ENCODE measurements around the gene SHROOM1. TPM values are rescaled to one million over a fixed set of nuclear protein-coding genes. Genes with fewer than 3 reads are reported as not detected.

Gene SHROOM1
- total RNA-seq, 1 donor from 2014 or later: 0.47 TPM

DNA sequence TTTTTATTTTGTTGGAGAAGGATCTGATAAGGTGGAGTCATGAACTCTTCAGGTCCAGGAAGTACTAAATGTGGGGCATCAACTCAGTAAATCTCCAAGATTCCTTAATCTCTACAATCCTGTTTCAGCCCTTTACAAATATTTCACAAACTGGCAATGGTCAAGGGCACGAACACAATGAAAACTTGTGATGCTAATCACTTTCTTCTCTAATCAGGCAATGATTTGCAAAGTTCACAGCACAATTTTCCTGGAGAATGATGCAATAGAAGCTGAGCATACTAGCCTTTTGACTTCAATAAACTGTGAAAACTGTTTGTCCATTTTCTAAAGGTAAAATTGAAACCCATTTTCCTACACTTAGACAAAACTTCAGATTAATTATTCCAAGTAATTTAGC is 18.9 kb upstream of the SHROOM1 start:
- no peak for DNase-seq

DNA sequence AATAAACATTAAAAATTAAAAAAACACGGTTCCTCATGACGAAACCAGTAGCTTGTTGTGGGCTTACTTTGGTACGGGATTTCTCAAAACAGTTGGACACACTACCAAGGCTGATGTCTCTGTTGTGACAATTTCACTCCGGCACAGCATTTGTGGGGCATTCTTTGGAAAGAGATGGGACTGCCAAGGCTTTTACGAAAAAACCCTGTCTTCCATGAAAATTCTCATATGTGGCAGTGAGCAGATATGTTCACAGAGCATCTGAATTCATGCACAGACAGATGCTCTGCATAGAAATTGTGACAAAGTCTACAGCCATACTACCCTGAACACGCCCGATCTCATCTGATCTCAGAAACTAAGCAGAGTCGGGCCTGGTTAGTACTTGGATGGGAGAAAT is 17.8 kb upstream of the SHROOM1 start:
- no peak for DNase-seq

DNA sequence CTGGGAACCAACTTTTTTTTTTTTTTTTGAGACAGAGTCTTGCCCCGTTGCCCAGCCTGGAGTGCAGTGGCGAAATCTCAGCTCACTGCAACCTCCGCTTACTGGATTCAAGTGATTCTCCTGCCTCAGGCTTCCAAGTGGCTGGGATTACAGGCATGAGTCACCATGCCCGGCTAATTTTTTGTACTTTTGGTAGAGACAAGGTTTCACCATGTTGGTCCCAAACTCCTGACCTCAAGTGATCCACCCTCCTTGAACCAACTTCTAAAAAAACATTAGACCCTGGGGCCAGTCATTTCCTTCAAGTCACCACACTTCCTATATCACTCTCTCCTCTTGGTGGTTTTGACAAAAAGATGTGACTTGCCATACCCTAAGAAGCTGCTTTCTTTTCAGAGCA is 10.9 kb upstream of the SHROOM1 start:
- no peak for DNase-seq

DNA sequence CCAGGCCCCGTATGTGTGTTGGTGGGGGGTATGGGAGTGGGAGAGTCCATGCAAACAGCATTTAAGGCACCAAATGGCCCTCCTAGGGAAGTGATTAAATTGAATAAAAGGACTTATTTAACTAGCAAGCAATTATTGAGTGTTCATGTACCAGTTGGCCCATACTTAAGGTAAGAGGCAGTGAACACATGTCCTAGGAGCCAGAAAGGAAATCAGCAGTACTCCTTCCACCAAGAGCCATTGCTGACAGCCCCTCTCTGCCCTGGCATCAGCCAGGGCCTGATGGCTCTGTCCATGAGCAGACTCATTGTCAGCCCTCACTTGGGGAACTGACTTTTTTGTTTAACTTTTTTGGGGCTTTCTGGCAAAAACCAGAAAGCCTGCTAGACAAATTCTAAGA is 10.4 kb upstream of the SHROOM1 start:
- DNase-seq: no peak

DNA sequence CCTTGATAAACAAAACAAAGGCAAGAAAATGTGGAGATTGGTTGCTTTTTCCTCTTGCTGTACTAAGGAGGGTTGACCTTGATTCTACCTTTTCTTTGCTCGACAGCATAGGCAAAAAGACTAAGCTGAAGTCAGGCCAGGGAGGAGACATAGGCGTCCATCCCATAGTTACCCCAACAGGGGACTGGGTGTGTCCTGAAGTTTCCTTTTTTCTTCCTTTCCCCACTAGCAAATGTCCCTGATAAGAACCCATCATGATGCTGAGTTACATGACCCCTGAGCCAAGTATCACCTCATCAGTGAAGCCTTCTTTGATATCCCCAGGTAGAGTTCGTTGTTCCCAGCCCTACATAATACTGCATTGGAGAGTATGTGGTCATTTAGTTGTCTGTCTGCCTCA is 9.9 kb upstream of the SHROOM1 start:
- no peak for DNase-seq

DNA sequence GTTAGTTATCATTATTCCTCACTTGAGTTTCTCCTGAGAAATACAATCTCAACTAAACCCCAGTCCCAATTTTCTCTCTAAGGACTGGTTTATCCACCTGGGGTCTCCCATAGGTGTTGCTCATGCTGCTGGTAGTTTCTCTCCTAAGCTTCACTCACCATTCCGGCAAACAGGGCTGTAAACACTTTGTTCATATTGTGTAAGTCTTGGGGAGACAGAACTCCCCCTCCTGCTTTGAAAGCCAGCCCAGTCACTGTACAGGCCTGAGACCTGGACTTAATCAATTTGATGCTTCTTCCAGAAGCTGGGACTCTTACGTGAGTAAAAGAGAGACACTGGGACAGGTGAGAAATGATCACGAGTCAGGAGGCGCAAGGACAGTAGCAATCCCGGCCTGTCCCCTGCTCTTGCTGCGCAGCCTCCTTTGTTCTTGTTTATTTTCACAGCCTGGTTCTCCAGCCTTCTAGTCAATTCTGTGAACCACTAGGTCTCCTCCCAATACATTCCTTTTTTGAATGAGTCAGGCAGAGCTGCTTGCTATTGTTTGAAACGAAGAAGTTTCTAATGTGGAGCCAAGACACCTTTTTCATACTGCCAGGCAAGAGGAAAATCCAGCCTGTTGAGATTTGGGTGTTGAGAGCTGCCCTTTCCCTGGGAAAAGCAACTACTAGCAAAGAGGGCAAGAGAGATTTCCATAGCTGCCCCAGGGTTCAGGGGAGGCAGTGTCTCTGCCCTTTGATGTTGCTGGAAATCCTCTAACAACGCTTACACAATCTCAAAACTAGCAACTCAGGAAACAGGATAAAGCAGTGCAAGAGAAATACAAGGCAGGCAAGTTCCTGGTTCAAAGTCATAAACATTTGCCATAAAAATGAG is 9.2 kb upstream of the SHROOM1 start:
- no peak for DNase-seq

DNA sequence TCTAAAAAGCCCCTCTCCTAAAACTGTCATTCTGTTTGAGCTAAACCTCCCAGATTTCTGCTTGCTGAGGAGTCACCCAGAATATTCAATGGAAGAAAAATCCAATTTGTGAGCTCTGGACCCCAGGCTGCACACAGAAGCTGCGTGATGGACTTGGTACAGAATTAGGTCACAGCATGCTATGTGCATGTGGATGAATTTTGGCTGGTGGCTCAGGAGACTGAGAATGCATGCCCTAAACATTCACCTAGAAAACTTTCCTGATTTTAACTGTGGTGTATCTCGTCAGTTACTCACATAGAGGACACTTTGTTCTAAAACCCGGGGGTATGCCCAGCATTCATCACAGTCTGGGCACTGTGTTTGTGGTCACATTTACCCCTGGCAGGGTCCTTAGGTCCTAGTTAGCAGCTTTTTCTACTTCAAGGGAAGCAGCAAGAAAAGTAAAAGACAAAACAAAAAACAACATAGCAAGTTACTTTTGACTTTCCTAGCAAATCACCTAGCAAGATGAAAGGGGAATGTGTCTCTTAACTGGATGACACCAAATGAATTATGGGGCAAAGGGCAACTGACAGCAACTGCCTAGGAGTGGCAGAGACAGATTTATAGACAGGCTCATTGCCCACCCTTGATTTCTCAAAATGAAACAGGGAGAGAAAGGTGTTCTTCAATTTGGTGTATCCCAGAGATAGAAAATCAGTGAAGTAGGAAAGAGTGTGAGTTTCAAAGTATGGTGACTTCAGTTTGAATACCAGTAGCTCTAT is 8.3 kb upstream of the SHROOM1 start:
- DNase-seq: no peak

DNA sequence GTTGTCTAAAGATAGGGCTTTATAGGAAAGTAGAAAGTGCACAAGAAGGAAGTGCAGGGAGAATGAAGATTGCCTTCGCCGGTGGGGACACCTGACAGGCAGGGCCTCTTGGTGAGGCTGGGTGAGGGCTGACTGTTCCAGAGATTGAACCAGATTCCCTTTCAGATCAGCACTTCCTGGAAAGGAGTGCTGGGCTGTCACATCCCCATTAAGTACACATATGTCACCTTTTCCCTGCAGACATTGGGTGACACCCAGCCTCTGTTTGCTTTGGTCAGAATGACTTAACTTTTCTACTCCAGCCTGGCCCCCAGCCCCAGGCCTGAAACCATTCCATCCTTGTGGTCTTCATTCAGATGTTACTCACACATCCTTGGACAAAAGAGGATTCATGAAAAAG is 7.4 kb upstream of the SHROOM1 start:
- no peak for DNase-seq

DNA sequence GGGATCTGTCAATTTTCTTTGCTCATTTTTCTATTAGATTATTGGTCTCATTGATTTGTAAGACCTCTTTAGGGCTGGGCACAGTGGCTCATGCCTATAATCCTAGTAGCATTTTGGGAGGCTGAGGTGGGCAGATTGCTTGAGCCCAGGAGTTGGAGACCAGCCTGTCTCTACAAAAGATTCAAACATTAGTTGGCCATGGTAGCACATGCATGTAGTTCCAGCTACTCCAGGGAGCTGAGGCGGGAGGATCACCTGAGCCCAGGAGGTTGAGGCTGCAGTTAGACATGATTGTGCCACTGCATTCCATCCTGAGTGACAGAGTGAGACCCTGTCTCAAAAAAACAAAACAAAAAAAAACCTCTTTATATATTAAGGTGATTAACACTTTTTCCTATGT is 6.4 kb upstream of the SHROOM1 start:
- DNase-seq: no peak

DNA sequence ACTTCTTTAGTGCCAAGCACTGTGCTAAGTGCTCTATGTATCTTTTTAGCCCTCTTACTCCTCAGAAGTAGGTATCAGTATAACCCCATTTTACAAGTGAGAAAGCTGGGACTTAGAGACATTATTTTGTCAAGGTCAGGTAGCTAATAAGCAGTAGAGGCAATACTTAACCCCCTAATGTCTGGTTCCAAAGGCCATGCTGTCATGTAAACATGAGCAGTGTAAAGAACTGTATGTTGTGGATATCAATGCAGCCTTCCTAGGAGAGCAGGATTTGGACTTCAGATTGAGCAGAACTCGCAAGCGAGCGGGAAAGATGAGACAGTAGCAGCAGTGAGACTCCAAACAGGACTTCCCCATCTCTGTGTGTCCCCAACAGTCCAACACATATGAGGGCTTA is 3.6 kb upstream of the SHROOM1 start:
- DNase-seq: no peak

DNA sequence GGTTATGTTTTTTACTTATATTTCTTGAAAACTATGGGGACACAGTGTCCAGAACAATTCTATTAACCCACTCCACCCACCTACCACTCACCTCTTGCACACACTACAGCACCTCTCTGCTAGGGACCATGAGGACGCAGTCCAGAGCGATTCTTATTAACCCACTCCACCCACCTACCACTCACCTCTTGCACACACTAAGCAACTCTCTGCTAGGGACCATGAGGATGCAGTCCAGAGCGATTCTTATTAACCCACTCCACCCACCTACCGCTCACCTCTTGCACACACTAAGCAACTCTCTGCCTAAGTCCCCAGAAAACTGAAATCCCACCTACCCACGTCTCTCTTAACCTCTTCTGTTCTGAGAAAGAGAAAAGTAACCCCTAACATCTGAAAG is 2.2 kb upstream of the SHROOM1 start:
- DNase-seq: no peak

DNA sequence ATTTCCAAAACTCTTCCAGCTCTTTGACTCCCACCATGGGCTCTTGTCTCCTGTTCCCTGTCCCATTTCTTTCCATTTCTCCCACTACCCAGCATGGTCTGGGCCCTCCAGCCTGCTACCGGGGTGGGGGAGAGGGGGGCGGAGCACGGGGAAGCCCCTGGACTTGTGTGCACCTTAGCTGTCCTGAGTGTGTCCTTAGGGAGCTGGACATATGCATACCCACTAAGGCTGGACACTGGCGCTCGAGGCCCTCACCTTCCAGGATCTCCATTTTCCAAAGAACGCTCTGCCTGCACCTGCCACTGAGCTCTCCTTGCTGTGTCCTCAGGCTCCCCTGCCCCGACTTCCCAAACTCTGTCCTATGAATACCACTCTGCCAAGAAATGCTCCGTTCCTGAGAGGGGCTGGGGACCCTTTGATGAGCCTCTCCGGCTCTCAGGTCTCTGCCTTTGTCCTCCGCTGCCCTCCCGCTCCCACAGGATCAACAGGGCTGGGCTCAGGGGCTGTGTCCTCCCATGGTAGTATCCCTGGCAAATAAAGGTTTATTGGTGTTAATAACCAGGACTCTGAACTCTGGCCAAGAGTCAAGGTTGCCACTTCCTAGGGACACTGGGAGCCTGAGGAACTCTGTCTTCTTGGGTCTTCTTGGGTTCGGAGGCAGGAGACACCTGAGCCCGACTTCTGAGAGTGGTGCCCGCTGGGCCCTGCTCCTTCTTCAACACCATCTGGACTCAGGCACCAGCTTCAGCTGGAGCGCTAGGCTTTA is 831 bp upstream of the SHROOM1 start:
- no peak for DNase-seq

DNA sequence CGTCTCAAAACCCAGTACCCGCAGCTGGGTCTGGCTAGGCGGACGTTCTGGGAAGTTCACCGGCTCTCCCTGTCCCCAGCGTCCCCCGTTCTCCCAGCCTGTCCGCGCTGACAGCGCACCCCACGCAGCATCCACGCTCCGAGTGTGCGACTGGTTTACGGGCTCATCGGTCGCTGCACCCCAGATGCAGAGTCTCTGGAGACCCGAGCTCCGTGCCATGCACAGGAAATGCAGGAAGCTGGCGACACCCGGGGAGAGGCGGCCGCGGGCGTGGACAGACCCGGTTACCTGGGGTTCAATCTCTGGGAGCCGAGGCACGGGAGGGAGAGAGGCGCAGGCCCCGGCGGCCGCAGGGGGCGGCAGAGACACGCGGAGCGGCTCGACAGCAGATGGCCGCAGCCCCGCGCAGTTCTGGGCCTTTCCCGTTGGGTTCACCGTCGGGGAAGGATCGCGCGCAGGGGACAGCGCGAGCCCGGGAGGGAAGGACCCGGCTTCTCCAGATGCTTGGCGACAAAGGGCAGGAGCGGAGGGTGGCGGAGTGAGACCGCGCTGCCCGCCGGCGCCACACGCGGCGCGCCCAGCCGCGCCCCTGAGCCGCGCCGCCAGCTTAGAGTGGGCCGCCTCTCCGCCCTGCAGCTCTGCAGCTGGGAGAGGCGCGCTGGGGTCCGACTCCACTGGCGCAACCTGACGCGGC is 558 bp downstream of the SHROOM1 start:
- DNase-seq: peak; percentile 56

DNA sequence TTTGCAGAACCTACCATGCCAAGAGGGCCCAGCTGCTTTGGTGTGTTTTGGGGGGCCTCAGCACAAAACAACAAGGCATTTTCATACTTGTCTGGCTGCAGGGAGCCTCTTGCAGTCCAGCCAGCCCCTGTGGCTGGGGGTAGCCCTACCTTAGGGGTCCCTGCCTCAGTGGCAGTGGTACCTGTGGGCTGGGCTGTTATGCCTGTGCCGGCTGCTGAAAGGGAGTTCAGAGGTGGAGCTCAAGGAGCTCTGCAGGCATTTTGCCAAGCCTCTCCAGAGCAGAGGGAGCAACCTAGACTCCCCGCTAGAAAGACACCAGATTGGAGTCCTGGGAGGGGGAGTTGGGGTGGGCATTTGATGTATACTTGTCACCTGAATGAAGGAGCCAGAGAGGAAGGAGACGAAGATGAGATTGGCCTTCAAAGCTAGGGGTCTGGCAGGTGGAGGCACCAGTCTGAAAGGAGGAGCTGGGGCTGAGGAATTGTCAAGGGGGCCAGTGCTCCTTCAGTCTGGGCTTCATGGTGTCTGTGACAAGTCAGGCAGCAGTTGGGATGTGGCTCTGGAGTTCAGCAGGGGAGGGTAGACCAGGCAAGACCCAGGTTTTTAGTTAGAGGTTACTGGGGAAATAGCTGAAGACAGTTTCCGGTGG is 1.5 kb downstream of the SHROOM1 start:
- no peak for DNase-seq

DNA sequence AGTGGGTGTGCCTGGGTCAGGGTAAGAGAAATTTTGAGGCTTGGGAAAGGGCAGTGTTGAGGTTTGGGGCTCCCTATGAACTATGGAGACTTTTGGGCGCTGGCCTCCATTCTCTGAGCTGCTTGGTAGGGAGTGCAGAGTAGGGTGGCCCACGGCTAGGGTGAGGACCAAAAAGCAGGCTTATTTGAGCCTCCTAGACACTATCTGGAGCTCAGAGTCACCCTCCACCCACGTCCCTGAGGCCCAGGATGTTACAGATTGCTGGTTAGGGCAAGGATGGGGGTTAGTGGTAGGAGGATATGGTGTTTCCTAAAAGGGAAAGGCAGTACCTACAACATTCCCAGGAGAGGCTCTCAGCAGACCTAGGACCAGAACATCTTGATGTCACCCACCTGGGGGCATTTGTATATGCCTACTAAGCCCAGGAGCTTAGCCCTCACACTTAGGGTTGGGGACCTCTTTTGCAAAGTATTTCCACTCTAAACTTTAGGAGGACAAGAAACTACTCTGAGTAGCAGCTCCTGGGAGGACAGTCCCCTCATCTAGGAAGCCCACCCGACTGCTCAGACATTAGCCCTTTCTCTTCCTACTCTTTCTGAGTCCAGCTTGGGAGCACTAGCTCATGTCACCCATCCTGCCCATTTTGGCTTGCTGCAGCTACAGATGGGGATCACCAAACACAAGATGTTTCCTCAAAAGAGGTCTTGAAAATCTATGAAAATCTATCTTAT is 2.3 kb downstream of the SHROOM1 start:
- no peak for DNase-seq

DNA sequence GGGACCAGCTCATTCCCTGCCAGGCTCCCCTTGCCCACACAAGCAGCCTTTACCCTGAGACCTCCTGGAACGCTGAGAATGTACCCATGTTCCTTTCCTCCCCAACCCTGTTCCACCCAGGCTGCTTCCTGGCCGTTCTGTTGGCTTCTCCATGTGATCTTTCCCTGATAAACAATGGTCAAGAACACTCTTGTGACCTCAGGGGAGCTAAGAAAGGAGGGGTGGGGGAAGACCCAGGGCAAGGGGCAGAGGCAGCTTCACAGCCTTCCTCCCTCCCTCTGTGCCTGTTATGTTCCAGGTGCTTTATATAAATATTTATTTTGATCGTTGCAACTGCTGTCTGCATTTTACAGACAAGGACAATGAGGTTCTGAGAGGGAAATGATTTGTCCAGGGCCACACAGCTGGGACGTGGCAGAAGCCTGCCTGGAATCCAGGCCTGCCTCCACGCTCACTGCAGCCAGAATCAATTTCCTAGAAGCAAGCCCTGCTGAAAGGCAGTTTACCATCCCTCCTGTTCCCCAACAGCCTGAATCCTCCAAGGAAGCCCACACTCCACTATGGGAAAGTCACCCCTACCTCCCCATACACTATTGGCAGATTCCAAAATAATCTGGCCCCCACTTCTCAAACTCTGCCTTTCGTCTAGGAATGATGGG is 3.9 kb downstream of the SHROOM1 start:
- DNase-seq: no peak

DNA sequence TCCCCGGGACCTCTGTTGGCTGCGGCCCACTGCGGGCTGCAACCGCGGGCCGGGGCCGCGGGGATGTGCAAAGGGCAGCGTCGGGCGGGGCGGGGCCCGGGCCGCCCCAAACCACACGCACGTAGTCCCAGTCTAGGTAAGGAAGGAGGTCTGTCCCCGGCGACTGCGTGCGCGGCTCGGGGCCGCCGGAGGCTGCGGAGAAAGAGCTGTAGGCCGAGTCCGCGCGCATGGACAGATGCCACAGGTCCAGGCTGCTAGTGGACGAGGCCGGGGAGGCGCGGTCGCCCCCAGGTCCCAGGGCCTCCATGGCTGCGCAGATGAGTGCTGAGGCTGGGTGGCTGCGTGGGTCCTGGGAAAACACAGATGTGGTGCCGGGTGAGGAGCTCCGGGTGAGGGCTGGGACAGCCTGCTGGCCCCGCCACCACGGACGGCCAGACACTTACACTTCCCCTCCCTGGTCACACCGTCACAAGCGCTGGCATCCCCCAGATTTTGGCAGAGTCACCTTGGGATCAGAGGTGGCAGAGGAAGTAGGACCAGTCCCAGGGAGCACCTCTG is 4.5 kb downstream of the SHROOM1 start:
- DNase-seq: no peak

DNA sequence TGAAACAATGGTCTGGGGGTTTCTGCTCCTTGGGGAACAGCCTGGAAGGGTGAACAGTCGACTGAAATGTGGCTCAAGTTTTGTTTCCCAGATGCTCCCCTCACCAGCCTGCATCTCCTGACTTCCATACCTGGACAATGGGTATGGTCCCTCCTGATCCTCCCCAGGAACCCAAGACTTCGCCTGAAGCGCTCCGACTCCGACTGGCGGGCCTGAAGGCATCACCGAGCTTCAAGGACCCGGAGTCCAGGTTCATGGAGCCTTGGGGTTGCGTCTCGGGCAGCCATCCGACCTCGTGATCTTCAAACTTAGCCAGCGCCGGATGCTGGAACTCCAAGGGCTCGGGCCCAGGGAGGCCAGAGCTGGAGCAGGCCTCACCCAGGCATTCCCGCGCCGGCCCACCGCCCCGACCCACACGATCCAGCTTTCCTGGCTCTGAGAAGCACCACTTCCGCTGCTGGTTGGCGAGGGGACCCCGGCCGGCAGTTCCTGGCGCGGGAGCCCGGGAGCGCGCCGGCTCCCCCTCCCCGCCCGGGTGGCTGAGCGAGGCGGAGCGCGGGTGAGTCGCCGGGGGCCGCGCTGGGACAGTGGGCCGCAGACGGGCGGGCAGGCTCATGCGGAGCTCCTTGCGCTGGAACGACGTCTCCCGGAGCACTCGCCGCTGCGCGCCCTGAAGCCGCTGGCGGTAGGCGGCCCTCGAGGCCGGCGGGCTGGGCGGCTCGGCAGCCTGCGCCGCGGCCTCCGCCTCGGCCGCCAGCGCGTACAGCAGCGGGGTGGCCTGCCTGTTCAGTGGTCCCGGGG is 5.2 kb downstream of the SHROOM1 start:
- no peak for DNase-seq

DNA sequence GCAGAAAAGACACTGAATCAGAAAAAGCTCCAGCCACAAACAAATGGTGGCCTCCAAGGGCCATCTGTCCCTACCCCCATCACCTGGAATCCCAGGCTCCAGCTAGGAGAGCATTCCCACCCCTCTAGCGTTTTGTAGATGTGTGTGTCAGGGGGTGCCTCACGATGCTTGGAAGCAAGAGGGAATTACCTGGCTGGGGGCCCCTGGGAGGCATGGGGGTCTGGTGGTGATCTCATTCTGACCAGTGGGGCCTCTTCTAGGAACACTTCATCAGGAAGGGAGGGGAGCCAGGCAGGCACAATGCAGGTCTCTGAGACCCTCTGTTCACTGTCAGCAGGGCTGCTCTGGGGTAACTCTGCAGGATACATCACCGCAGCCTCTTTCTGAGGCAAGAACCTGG is 6.0 kb downstream of the SHROOM1 start:
- no peak for DNase-seq
